Stimulated activated CD8-positive, alpha-beta memory T cell treated with anti-CD3 and anti-CD28 coated beads, Interleukin-12 subunit alpha, Interleukin-12 subunit beta, amount 100 ng/mL, for 1 hour (primary cell): ENCODE results near the gene CELF4.

Source experiments
- DNase-seq: peaks from one replicate; pipeline ENCODE4 v3.0.0-alpha.2; 2020; ENCODE audit warnings: low read depth

Gene CELF4

GRCh38 chr18:37391698-37392548 lies 173.7 kb downstream of the CELF4 start:
- DNase-seq: no peak

- no peak for DNase-seq
These were observed 174.4 kb downstream of the CELF4 start for GRCh38 chr18:37391156-37391555.

- no peak for DNase-seq
These were observed 174.9 kb downstream of the CELF4 start for GRCh38 chr18:37390687-37391086.

- DNase-seq: no peak
These were observed 175.8 kb downstream of the CELF4 start for GRCh38 chr18:37389684-37390368.

- DNase-seq: no peak
These were observed 176.6 kb downstream of the CELF4 start for GRCh38 chr18:37389041-37389440.

- DNase-seq: no peak
These were observed 177.2 kb downstream of the CELF4 start for GRCh38 chr18:37388413-37388812.

GRCh38 chr18:37385846-37386778 lies 179.5 kb downstream of the CELF4 start:
- no peak for DNase-seq

- DNase-seq: no peak
These were observed 181.6 kb downstream of the CELF4 start for GRCh38 chr18:37383846-37384595.

GRCh38 chr18:37383036-37383785 lies 182.4 kb downstream of the CELF4 start:
- DNase-seq: no peak

- DNase-seq: no peak
These were observed 184.0 kb downstream of the CELF4 start for GRCh38 chr18:37381554-37381953.

- no peak for DNase-seq
These were observed 185.0 kb downstream of the CELF4 start for GRCh38 chr18:37380546-37381110.

GRCh38 chr18:37378336-37379010 lies 187.1 kb downstream of the CELF4 start:
- DNase-seq: no peak

- no peak for DNase-seq
These were observed 190.4 kb downstream of the CELF4 start for GRCh38 chr18:37375181-37375580.

- no peak for DNase-seq
These were observed 197.3 kb downstream of the CELF4 start for GRCh38 chr18:37368110-37368954.

- DNase-seq: no peak
These were observed 201.4 kb downstream of the CELF4 start for GRCh38 chr18:37364237-37364636.

GRCh38 chr18:37362158-37362890 lies 203.3 kb downstream of the CELF4 start:
- DNase-seq: no peak

GRCh38 chr18:37361335-37362157 lies 204.1 kb downstream of the CELF4 start:
- no peak for DNase-seq
